SU-DHL-6 (cell line): Measurements from ENCODE around the gene OSBPL5.

Experiments used
- H2AFZ ChIP-seq: fragments of 200-600 bp; sonication (generic); 2 replicates; pipeline ENCODE4 v1.6.1; 2014; ENCODE audit warnings: low read depth, mild to moderate bottlenecking, moderate library complexity, mixed read lengths, antibody characterized with exemption, low read length; ENCODE audit not compliant: severe bottlenecking
- H3F3A ChIP-seq: fragments of 200-600 bp; shearing (Covaris generic); 2 replicates; pipeline ENCODE4 v1.6.0; 2016; ENCODE audit warnings: antibody characterized with exemption, mild to moderate bottlenecking; ENCODE audit not compliant: insufficient read depth
- H3K27ac ChIP-seq: fragments of 200-600 bp; sonication (generic); 2 replicates; pipeline ENCODE4 v1.5.1; 2016; ENCODE audit warnings: low read depth, mild to moderate bottlenecking, low read length, moderate library complexity, mixed read lengths
- H3K27me3 ChIP-seq: fragments of 200-600 bp; sonication (generic), shearing (Covaris generic); 2 replicates; pipeline ENCODE4 v1.6.0; 2014; ENCODE audit warnings: mild to moderate bottlenecking, low read length
- H3K36me3 ChIP-seq: fragments of 200-600 bp; sonication (generic); 2 replicates; pipeline ENCODE4 v1.6.1; 2014; ENCODE audit warnings: mild to moderate bottlenecking, low read length, mixed read lengths
- H3K4me2 ChIP-seq: fragments of 300-600, 200-600 bp; shearing (Covaris generic), sonication (generic); 2 replicates; pipeline ENCODE4 v1.6.0; 2014; ENCODE audit warnings: low read length, low read depth, mild to moderate bottlenecking; ENCODE audit not compliant: poor library complexity, severe bottlenecking
- H3K4me3 ChIP-seq: fragments of 200-600 bp; sonication (generic); 2 replicates; pipeline ENCODE4 v1.5.1; 2014; ENCODE audit warnings: antibody characterized with exemption, low read length, mild to moderate bottlenecking, mixed read lengths; ENCODE audit not compliant: insufficient read depth, poor library complexity, severe bottlenecking
- H3K79me2 ChIP-seq: fragments of 200-600 bp; sonication (generic); 2 replicates; pipeline ENCODE4 v1.6.1; 2014; ENCODE audit warnings: mild to moderate bottlenecking, low read length, moderate library complexity; ENCODE audit not compliant: insufficient read depth
- H3K9ac ChIP-seq: fragments of 200-600 bp; sonication (generic); 2 replicates; pipeline ENCODE4 v1.7.0; 2014; ENCODE audit warnings: mild to moderate bottlenecking, low read length
- H3K9me2 ChIP-seq: fragments of 200-600 bp; sonication (generic); replicated peaks from 2 replicates; pipeline ENCODE4 v1.6.1; 2014; ENCODE audit warnings: low read length; ENCODE audit not compliant: insufficient read depth
- H3K9me3 ChIP-seq: fragments of 200-600 bp; sonication (generic); 2 replicates; pipeline ENCODE4 v1.6.1; 2014; ENCODE audit warnings: low read length, mixed read lengths; ENCODE audit not compliant: insufficient read depth
- H4K20me1 ChIP-seq: fragments of 200-600 bp; sonication (generic); 2 replicates; pipeline ENCODE4 v1.6.1; 2014; ENCODE audit warnings: low read depth, mild to moderate bottlenecking, antibody characterized with exemption, low read length, moderate library complexity, mixed read lengths
- CTCF ChIP-seq: fragments of 200-600 bp; sonication (generic); IDR thresholded peaks from one replicate; pipeline ENCODE4 v1.5.1; 2017; ENCODE audit warnings: antibody characterized with exemption, mild to moderate bottlenecking, low read length, moderate library complexity; ENCODE audit not compliant: insufficient read depth, poor library complexity, severe bottlenecking
- EZH2phosphoT487 ChIP-seq: fragments of 200-600 bp; sonication (generic), shearing (Covaris generic); conservative IDR thresholded peaks from 2 replicates; pipeline ENCODE4 v1.6.1; 2018; ENCODE audit warnings: mild to moderate bottlenecking, antibody characterized with exemption, low read length, moderate library complexity, mixed read lengths

The OSBPL5 gene

GRCh38 chr11:3111919-3112690 lies 53.0 kb downstream of the OSBPL5 start:
- no peaks in the 10 kb centered on the region for H3K27me3 ChIP-seq
- H3F3A ChIP-seq, result no peaks in the 10 kb centered on the region
- no peaks in the 10 kb centered on the region for H3K9me2 ChIP-seq
- no peak overlapping the region for H2AFZ ChIP-seq
- H3K4me2 ChIP-seq, result no peak overlapping the region
- H3K79me2 ChIP-seq, result no peaks in the 10 kb centered on the region
- H3K4me3 ChIP-seq, result no peak overlapping the region
- no peaks in the 10 kb centered on the region for H3K36me3 ChIP-seq
- TF ChIP-seq EZH2phosphoT487 (no peak), CTCF (no peak)
- H3K9ac ChIP-seq, result no peak overlapping the region
- peaks cover 14% of the 10 kb centered on the region; the same call in 1 of the 2 replicates for H3K9me3 ChIP-seq
- no peaks in the 10 kb centered on the region for H4K20me1 ChIP-seq
- H3K27ac ChIP-seq, result no peak overlapping the region

- TF ChIP-seq EZH2phosphoT487 (no peak), CTCF (no peak)
- no peaks in the 10 kb centered on the region for H3K9me2 ChIP-seq
- H3K9me3 ChIP-seq, result peaks cover 14% of the 10 kb centered on the region; the same call in 1 of the 2 replicates
- no peaks in the 10 kb centered on the region for H3K79me2 ChIP-seq
- H3K27me3 ChIP-seq, result no peaks in the 10 kb centered on the region
- H3K27ac ChIP-seq, result no peak overlapping the region
- H4K20me1 ChIP-seq, result no peaks in the 10 kb centered on the region
- H3F3A ChIP-seq, result no peaks in the 10 kb centered on the region
- H3K4me2 ChIP-seq, result no peak overlapping the region
- no peak overlapping the region for H3K9ac ChIP-seq
- no peak overlapping the region for H3K4me3 ChIP-seq
- no peak overlapping the region for H2AFZ ChIP-seq
- no peaks in the 10 kb centered on the region for H3K36me3 ChIP-seq
These were observed 53.6 kb downstream of the OSBPL5 start for GRCh38 chr11:3111466-3111865.

- Histone ChIP-seq H3K79me2 (no peaks in the 10 kb centered on the region), H3K27ac (no peak overlapping the region), H3K4me3 (no peak overlapping the region), H3K27me3 (no peaks in the 10 kb centered on the region), H2AFZ (no peak overlapping the region), H4K20me1 (no peaks in the 10 kb centered on the region), H3K36me3 (no peaks in the 10 kb centered on the region), H3K9me3 (peaks cover 7% of the 10 kb centered on the region; the same call in 1 of the 2 replicates), H3F3A (no peaks in the 10 kb centered on the region), H3K9ac (no peak overlapping the region), H3K9me2 (no peaks in the 10 kb centered on the region), H3K4me2 (no peak overlapping the region)
- TF ChIP-seq CTCF (peak; percentile 49), EZH2phosphoT487 (no peak)
These were observed 55.0 kb downstream of the OSBPL5 start for GRCh38 chr11:3109921-3110706.
